ENCODE data around the gene CYBRD1.

GRCh38 chr2:171533331-171533730 is 11.1 kb downstream of the CYBRD1 start:
- TF ChIP-seq CTCF (IDR thresholded peaks at IDR 0.05 in 4 of 5, conservative IDR thresholded peaks at IDR 0.05 in 1 of 5) (no peak), POLR2A (IDR thresholded peaks at IDR 0.05) (no peak)

All from gastrocnemius medialis (tissue), 4 donors.